Caco-2 (cell line): ENCODE data around the gene SH2D1B. TPM values are rescaled to one million over a fixed set of nuclear protein-coding genes. Genes with fewer than 3 reads are reported as not detected.
"Not testable (repeated sequence)": the region's sequence is repeated elsewhere in the genome, so short reads cannot be mapped to it uniquely, and the experiment has no call there.

Experiments
- Bru-seq: library from RNA; stranded (reverse); fragments of 400-500 nt; gene quantifications from one replicate; lab custom pipeline; 2021; lab: Mats Ljungman, UMichigan
- BruChase-seq, 2 experiments: library from RNA; stranded (reverse); fragments of 400-500 nt; gene quantifications; one replicate each; lab custom pipeline; 2021; lab: Mats Ljungman, UMichigan
- BruUV-seq: library from RNA; stranded (reverse); fragments of 400-500 nt; replicated peaks from 2 replicates; lab custom pipeline; 2021; lab: Mats Ljungman, UMichigan
- CTCF ChIA-PET: fragments of 300-600 bp; sonication (Branson Sonifier 250); formaldehyde crosslinking; loops from one replicate; lab custom pipeline; 2022; ENCODE audit warnings: antibody characterized with exemption; lab: Charles Lee
- POLR2A ChIA-PET: fragments of 300-600 bp; sonication (Branson Sonifier 250); formaldehyde crosslinking; loops from one replicate; lab custom pipeline; 2022; ENCODE audit warnings: antibody characterized with exemption; lab: Charles Lee
- DNase-seq, 2 experiments: peaks; one replicate each; pipeline versions ENCODE4 v3.0.0 to v3.0.0-alpha.2; 2020 to 2022
- H3K27me3 ChIP-seq: replicated peaks from 2 replicates; pipeline ENCODE4 v1.6.0; 2011; ENCODE audit warnings: low read length; ENCODE audit not compliant: control insufficient read depth, insufficient read depth
- H3K36me3 ChIP-seq: 2 replicates; pipeline ENCODE4 v1.5.1; 2011; ENCODE audit warnings: low read length; ENCODE audit not compliant: control insufficient read depth, insufficient read depth
- H3K4me1 ChIP-seq: fragments of 250-450 bp; sonication (Bioruptor Pico); 2 replicates; pipeline ENCODE4 v1.5.1; 2020; ENCODE audit warnings: mild to moderate bottlenecking
- H3K4me3 ChIP-seq: 2 replicates; pipeline ENCODE4 v1.5.1; 2011; ENCODE audit warnings: low read depth, mild to moderate bottlenecking, control low read depth, low read length
- H3K9me3 ChIP-seq: fragments of 250-450 bp; sonication (Bioruptor Pico); 2 replicates; pipeline ENCODE4 v1.5.1; 2020; ENCODE audit warnings: mild to moderate bottlenecking, moderate library complexity
- H3K27ac Mint-ChIP-seq: one replicate; pipeline ENCODE4 v1.8.0; 2022; ENCODE audit warnings: mixed read lengths; ENCODE audit not compliant: unreplicated experiment
- H3K27me3 Mint-ChIP-seq: one replicate; pipeline ENCODE4 v1.8.0; 2022; ENCODE audit warnings: mixed read lengths; ENCODE audit not compliant: insufficient read depth, unreplicated experiment
- H3K36me3 Mint-ChIP-seq: one replicate; pipeline ENCODE4 v1.8.0; 2022; ENCODE audit warnings: mild to moderate bottlenecking, mixed read lengths; ENCODE audit not compliant: insufficient read depth, unreplicated experiment
- H3K4me1 Mint-ChIP-seq: one replicate; pipeline ENCODE4 v1.8.0; 2022; ENCODE audit warnings: low read depth, mixed read lengths; ENCODE audit not compliant: unreplicated experiment
- H3K4me3 Mint-ChIP-seq: one replicate; pipeline ENCODE4 v1.8.0; 2022; ENCODE audit warnings: mild to moderate bottlenecking, moderate library complexity, mixed read lengths; ENCODE audit not compliant: unreplicated experiment
- H3K9me3 Mint-ChIP-seq: one replicate; pipeline ENCODE4 v1.8.0; 2022; ENCODE audit warnings: mixed read lengths; ENCODE audit not compliant: unreplicated experiment
- CTCF ChIP-seq, 2 experiments: fragments of 200-600 bp in 1 of 2; IDR thresholded peaks; 1 replicate in 1 of 2; 2 replicates in 1 of 2; pipeline versions ENCODE4 v1.5.1 to v1.8.0; 2011 to 2022; ENCODE audit warnings: antibody characterized with exemption in 1 of 2, control low read depth in 1 of 2, inconsistent platforms in 1 of 2, low read depth in 1 of 2, low read length in 1 of 2, mild to moderate bottlenecking in 1 of 2, moderate library complexity in 1 of 2; ENCODE audit not compliant: insufficient read depth in 1 of 2, severe bottlenecking in 1 of 2, unreplicated experiment in 1 of 2
- intact Hi-C: fragments of 100-400 bp; cut with micrococcal nuclease; formaldehyde crosslinking; loops from one replicate; pipeline ENCODE4 v1.10.0; 2022; ENCODE audit not compliant: unreplicated experiment
- long read RNA-seq: library from polyadenylated mRNA; stranded (forward); transcript quantifications from one replicate; pipeline ENCODE4 v2.0.0, GENCODE V29; 2022
- total RNA-seq: library from RNA; stranded (reverse); gene quantifications from 2 replicates; pipeline ENCODE4 v1.2.3, GENCODE V29; 2022

The SH2D1B gene
- not detected in 2 replicates for total RNA-seq
- not detected for Bru-seq, nascent RNA
- not detected for BruChase-seq, experiment 1, labeled RNA remaining after a 2-hour chase
- not detected for BruChase-seq, experiment 2, labeled RNA remaining after a 6-hour chase
- long read RNA-seq = 0 reads

- no peak for TF ChIP-seq CTCF (IDR thresholded peaks at IDR 0.05; ENCODE audit: insufficient read depth in 1 of 2, low read depth in 1 of 2, low read length in 1 of 2, severe bottlenecking in 1 of 2, unreplicated experiment in 1 of 2)
- H3K9me3 Mint-ChIP-seq = no peaks in the 10 kb centered on the region
- ChIA-PET CTCF (no interaction called here), POLR2A (no interaction called here)
- H3K27ac Mint-ChIP-seq = no peak within 1 kb of the TSS
- no peak within 1 kb of the TSS for H3K4me3 Mint-ChIP-seq
- H3K9me3 ChIP-seq = no peaks in the 10 kb centered on the region
- H3K4me3 ChIP-seq = no peak within 1 kb of the TSS
- no peaks in the 10 kb centered on the region for H3K27me3 Mint-ChIP-seq
- peaks cover 10% of the 10 kb centered on the region for H3K36me3 Mint-ChIP-seq
- DNase-seq = no peak
- no TSS peak for BruUV-seq
- H3K27me3 ChIP-seq = no peaks in the 10 kb centered on the region
- H3K4me1 ChIP-seq = no peaks in the 10 kb centered on the region
- H3K4me1 Mint-ChIP-seq = no peaks in the 10 kb centered on the region
- no peaks in the 10 kb centered on the region for H3K36me3 ChIP-seq
- intact Hi-C loops = no loop called here
Observed at GRCh38 chr1:162412002-162412401, at the start of gene SH2D1B. Gene SH2D1B, minus strand, starts transcription at chr1:162412136. Its CDS starts 120 bp downstream, at chr1:162412016.

- Mint-ChIP-seq H3K27me3 (no peaks in the 10 kb centered on the region), H3K27ac (no peak overlapping the region), H3K9me3 (no peaks in the 10 kb centered on the region), H3K4me3 (no peak overlapping the region), H3K4me1 (no peaks in the 10 kb centered on the region), H3K36me3 (no peaks in the 10 kb centered on the region)
- Histone ChIP-seq H3K36me3 (no peaks in the 10 kb centered on the region), H3K4me3 (no peak overlapping the region), H3K9me3 (no peaks in the 10 kb centered on the region), H3K4me1 (no peaks in the 10 kb centered on the region), H3K27me3 (no peaks in the 10 kb centered on the region)
- no peak for DNase-seq
- ChIA-PET POLR2A (no interaction called here), CTCF (no interaction called here)
- TF ChIP-seq CTCF (IDR thresholded peaks at IDR 0.05; ENCODE audit: insufficient read depth in 1 of 2, low read depth in 1 of 2, low read length in 1 of 2, severe bottlenecking in 1 of 2, unreplicated experiment in 1 of 2) = no peak
- no TSS peak for BruUV-seq
- intact Hi-C loops = no loop called here
Observed at GRCh38 chr1:162458236-162458635, 46.3 kb upstream of the SH2D1B start.

GRCh38 chr1:162456323-162456722 lies 44.4 kb upstream of the SH2D1B start:
- ChIA-PET POLR2A (no interaction called here), CTCF (no interaction called here)
- H3K9me3 Mint-ChIP-seq = no peaks in the 10 kb centered on the region
- H3K36me3 ChIP-seq = no peaks in the 10 kb centered on the region
- H3K27me3 ChIP-seq = no peaks in the 10 kb centered on the region
- no peaks in the 10 kb centered on the region for H3K4me1 ChIP-seq
- H3K27me3 Mint-ChIP-seq = peaks cover 3% of the 10 kb centered on the region
- no peak overlapping the region for H3K4me3 ChIP-seq
- no peaks in the 10 kb centered on the region for H3K36me3 Mint-ChIP-seq
- no peak overlapping the region for H3K4me3 Mint-ChIP-seq
- intact Hi-C loops = no loop called here
- no peak for DNase-seq
- TF ChIP-seq CTCF (IDR thresholded peaks at IDR 0.05; ENCODE audit: insufficient read depth in 1 of 2, low read depth in 1 of 2, low read length in 1 of 2, severe bottlenecking in 1 of 2, unreplicated experiment in 1 of 2) = no peak
- H3K9me3 ChIP-seq = no peaks in the 10 kb centered on the region
- BruUV-seq = no TSS peak
- no peak overlapping the region for H3K27ac Mint-ChIP-seq
- no peaks in the 10 kb centered on the region for H3K4me1 Mint-ChIP-seq

- H3K36me3 ChIP-seq, H3K9me3 Mint-ChIP-seq, H3K9me3 ChIP-seq, DNase-seq, H3K36me3 Mint-ChIP-seq, H3K4me3 Mint-ChIP-seq, intact Hi-C loops, H3K27me3 ChIP-seq, POLR2A ChIA-PET, H3K4me1 Mint-ChIP-seq, CTCF ChIA-PET, H3K27ac Mint-ChIP-seq, H3K27me3 Mint-ChIP-seq, BruUV-seq, H3K4me3 ChIP-seq, H3K4me1 ChIP-seq: not testable (repeated sequence)
Observed at GRCh38 chr1:162454361-162454760, 42.4 kb upstream of the SH2D1B start.
